Transverse colon (tissue), 4 donors: Measurements from ENCODE around the gene PHYHD1. TPM values are rescaled to one million over a fixed set of nuclear protein-coding genes. Genes with fewer than 3 reads are reported as not detected.

Experiments used
- DNase-seq: peaks from one replicate; pipeline ENCODE4 v3.0.0-alpha.2; 2019
- H3K27ac ChIP-seq, 4 donors: fragments of 200-600 bp; sonication (generic); 2 replicates each; pipeline ENCODE4 v1.5.1; 2016 to 2018; ENCODE audit warnings: inconsistent platforms in 4 of 4
- H3K27me3 ChIP-seq: fragments of 200-600 bp; sonication (generic); 2 replicates; pipeline ENCODE4 v1.5.1; 2017; ENCODE audit warnings: inconsistent platforms
- H3K36me3 ChIP-seq, 4 donors: fragments of 200-600 bp; sonication (generic); 2 replicates each; pipeline ENCODE4 v1.5.1; 2017 to 2019; ENCODE audit warnings: inconsistent platforms in 4 of 4
- H3K4me1 ChIP-seq, 4 donors: fragments of 200-600 bp; sonication (generic); 2 replicates each; pipeline ENCODE4 v1.5.1; 2017 to 2020; ENCODE audit warnings: inconsistent platforms in 4 of 4
- H3K4me3 ChIP-seq, 4 donors: fragments of 200-600 bp; sonication (generic); 1 replicate in 1 of 4; 2 replicates in 3 of 4; pipeline versions ENCODE4 v1.5.1 to v1.6.1; 2017 to 2019; ENCODE audit warnings: inconsistent platforms in 4 of 4
- H3K9me3 ChIP-seq, 2 donors: fragments of 200-600 bp; sonication (generic); 2 replicates each; pipeline ENCODE4 v1.5.1; 2017 to 2019; ENCODE audit warnings: inconsistent platforms in 2 of 2
- EP300 ChIP-seq: sonication (generic); formaldehyde crosslinking; IDR thresholded peaks from one replicate; pipeline ENCODE4 v1.6.1; 2017; ENCODE audit warnings: antibody characterized with exemption, low read depth
- POLR2A ChIP-seq: fragments of 450-650 bp; IDR thresholded peaks from one replicate; pipeline ENCODE4 v1.6.1; 2016; ENCODE audit warnings: antibody characterized with exemption, mild to moderate bottlenecking, moderate library complexity
- POLR2AphosphoS5 ChIP-seq, 3 donors: sonication (generic); formaldehyde crosslinking; IDR thresholded peaks; one replicate each; pipeline ENCODE4 v1.6.1; 2016; ENCODE audit warnings: antibody characterized with exemption in 3 of 3
- WGBS, 2 donors: methylation state at CpG; one replicate each; pipeline ENCODE4 v1.1.5; 2018; ENCODE audit warnings: low coverage in 1 of 2; 5-methylcytosine and 5-hydroxymethylcytosine counted together
- in situ Hi-C, 4 donors: fragments of 200-750 bp; cut with MboI; loops; one replicate each; pipeline versions ENCODE4 v1.15.0 to v1.15.1; 2017; ENCODE audit warnings: low sequenced_read_pairs in 3 of 4, low pct_ligation_motif_present in 1 of 4, low pct_unique_long_range_greater_than_20kb in 1 of 4
- intact Hi-C: fragments of 100-400 bp; cut with DNase I; formaldehyde crosslinking; loops from one replicate; pipeline ENCODE4 v1.15.1; 2023; ENCODE audit warnings: low total_unique reads
- total RNA-seq, 4 donors: library from RNA; depleted of rRNA; stranded (reverse); fragments of >200 nt; gene quantifications; one replicate each; pipeline ENCODE4 v1.1.0, GENCODE V29; 2016
- TF ChIP-seq, protein P1 (sequence below), 5 experiments: fragments of 200-600 bp in 3 of 5; fragments of 450-650 bp in 2 of 5; sonication (generic) in 3 of 5; IDR thresholded peaks; 1 replicate in 2 of 5; 2 replicates in 3 of 5; pipeline ENCODE4 v1.5.1; 2016 to 2017; ENCODE audit warnings: antibody characterized with exemption in 5 of 5, inconsistent platforms in 3 of 5, mild to moderate bottlenecking in 2 of 5, moderate library complexity in 1 of 5

The PHYHD1 gene
- total RNA-seq, 4 donors from 2014 or later, result 3.2 to 22.4 (median 5.5) TPM

DNA sequence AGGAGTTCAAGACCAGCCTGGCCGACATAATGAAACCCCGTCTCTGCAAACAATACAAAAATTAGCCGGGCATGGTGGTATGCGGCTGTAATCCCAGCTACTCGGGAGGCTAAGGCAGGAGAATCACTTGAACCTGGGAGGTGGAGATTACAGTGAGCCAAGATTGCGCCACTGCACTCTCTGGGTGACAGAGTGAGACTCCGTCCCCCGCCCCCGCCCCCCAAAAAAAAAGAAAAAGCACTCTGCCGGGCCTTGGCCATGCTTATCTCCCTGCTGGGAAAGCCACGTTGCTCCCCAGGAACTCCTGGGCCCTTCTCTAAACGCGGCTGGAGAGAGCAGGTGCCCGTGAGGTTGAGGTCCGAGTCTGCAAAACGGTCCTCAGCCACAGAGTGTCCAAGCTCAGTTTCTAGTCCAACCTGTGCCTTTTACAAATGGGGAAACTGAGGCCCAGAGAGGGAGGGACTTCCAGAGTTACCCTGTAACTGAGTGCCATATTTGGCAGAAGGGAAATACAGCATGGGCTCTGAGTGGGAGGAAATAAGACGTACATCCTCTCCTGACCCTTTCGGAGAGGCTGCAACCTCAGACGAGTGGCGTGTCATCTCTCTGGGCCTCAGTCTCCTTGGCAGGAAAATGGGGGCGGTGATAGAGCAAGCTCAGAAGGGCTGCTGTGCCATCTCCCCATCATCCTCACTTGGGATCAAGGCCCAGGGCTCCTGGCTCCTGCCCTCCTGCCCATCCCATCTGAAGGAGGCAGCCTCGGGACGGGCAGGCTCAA, 6.6 kb upstream of the PHYHD1 start:
- TF ChIP-seq POLR2A (no peak), POLR2AphosphoS5 (IDR thresholded peaks at IDR 0.05) (no peak), EP300 (no peak)
- TF ChIP-seq, protein P1, sequence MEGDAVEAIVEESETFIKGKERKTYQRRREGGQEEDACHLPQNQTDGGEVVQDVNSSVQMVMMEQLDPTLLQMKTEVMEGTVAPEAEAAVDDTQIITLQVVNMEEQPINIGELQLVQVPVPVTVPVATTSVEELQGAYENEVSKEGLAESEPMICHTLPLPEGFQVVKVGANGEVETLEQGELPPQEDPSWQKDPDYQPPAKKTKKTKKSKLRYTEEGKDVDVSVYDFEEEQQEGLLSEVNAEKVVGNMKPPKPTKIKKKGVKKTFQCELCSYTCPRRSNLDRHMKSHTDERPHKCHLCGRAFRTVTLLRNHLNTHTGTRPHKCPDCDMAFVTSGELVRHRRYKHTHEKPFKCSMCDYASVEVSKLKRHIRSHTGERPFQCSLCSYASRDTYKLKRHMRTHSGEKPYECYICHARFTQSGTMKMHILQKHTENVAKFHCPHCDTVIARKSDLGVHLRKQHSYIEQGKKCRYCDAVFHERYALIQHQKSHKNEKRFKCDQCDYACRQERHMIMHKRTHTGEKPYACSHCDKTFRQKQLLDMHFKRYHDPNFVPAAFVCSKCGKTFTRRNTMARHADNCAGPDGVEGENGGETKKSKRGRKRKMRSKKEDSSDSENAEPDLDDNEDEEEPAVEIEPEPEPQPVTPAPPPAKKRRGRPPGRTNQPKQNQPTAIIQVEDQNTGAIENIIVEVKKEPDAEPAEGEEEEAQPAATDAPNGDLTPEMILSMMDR (IDR thresholded peaks at IDR 0.05), result no peak
- Histone ChIP-seq H3K36me3 (peaks cover 0 to 3% (median under 1%) of the 10 kb centered on the region in 4 donors), H3K27ac (peak overlapping the region; percentile 22 to 66 (median 58)), H3K4me1 (peaks cover 42 to 52% (median 46%) of the 10 kb centered on the region in 4 donors), H3K27me3 (no peaks in the 10 kb centered on the region), H3K4me3 (no peak overlapping the region), H3K9me3 (no peaks in the 10 kb centered on the region)
- in situ Hi-C loops (no loop called here), intact Hi-C loops (loop anchor here (2.0 kb wide), 1 partner anchor 31 kb away; the partner anchor contains the start of gene LRRC8A)
- no peak for DNase-seq
- WGBS, 2 donors, result 86% methylated on average over 23 of the region's 23 CpGs; no CpG with 5 or more reads in 1 of the 2 donors

GRCh38 chr9:128916204-128916603, 4.6 kb upstream of the PHYHD1 start:
- H3K27ac ChIP-seq, result peak overlapping the region; percentile 74 to 81 (median 76)
- H3K9me3 ChIP-seq, result no peaks in the 10 kb centered on the region
- TF ChIP-seq POLR2AphosphoS5 (IDR thresholded peaks at IDR 0.05) (no peak), POLR2A (no peak), EP300 (no peak)
- TF ChIP-seq, protein P1 (IDR thresholded peaks at IDR 0.05), result no peak
- WGBS, 2 donors, result 93% methylated on average over 15 of the region's 18 CpGs; no CpG with 5 or more reads in 1 of the 2 donors
- H3K27me3 ChIP-seq, result no peaks in the 10 kb centered on the region
- in situ Hi-C loops (no loop called here), intact Hi-C loops (no loop called here)
- H3K4me1 ChIP-seq, result peaks cover 40 to 58% (median 50%) of the 10 kb centered on the region in 4 donors
- H3K36me3 ChIP-seq, result no peaks in the 10 kb centered on the region
- no peak for DNase-seq
- no peak overlapping the region for H3K4me3 ChIP-seq

GRCh38 chr9:128916745-128917144, 4.0 kb upstream of the PHYHD1 start:
- in situ Hi-C loops (no loop called here), intact Hi-C loops (no loop called here)
- WGBS, 2 donors, result 84 to 89% methylated on average over 6 to 11 of the region's 11 CpGs
- no peak for DNase-seq
- Histone ChIP-seq H3K4me3 (no peak overlapping the region), H3K4me1 (peaks cover 34 to 57% (median 47%) of the 10 kb centered on the region in 4 donors), H3K27me3 (no peaks in the 10 kb centered on the region), H3K9me3 (no peaks in the 10 kb centered on the region), H3K27ac (peak overlapping the region; percentile 74 to 81 (median 76)), H3K36me3 (no peaks in the 10 kb centered on the region)
- TF ChIP-seq EP300 (no peak), POLR2A (no peak), POLR2AphosphoS5 (IDR thresholded peaks at IDR 0.05) (no peak)
- TF ChIP-seq, protein P1 (IDR thresholded peaks at IDR 0.05), result no peak

DNA sequence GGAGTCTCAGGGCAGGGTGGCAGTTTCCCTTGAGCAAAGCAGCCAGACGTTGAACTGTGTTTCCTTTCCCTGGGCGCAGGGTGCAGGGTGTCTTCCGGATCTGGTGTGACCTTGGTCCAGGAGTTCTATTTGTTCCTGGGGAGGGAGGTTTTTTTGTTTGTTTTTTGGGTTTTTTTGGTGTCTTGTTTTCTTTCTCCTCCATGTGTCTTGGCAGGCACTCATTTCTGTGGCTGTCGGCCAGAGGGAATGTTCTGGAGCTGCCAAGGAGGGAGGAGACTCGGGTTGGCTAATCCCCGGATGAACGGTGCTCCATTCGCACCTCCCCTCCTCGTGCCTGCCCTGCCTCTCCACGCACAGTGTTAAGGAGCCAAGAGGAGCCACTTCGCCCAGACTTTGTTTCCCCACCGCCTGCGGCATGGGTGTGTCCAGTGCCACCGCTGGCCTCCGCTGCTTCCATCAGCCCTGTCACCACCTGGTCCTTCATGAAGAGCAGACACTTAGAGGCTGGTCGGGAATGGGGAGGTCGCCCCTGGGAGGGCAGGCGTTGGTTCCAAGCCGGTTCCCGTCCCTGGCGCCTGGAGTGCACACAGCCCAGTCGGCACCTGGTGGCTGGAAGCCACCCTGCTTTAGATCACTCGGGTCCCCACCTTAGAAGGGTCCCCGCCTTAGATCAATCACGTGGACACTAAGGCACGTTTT, 3.5 kb upstream of the PHYHD1 start:
- no peaks in the 10 kb centered on the region for H3K36me3 ChIP-seq
- H3K9me3 ChIP-seq, result no peaks in the 10 kb centered on the region
- DNase-seq, result peak; percentile 73
- H3K27ac ChIP-seq, result peak overlapping the region; percentile 74 to 81 (median 76)
- peaks cover 29 to 57% (median 44%) of the 10 kb centered on the region in 4 donors for H3K4me1 ChIP-seq
- in situ Hi-C loops, result no loop called here
- 30 to 68% methylated on average over 2 to 22 of the region's 26 CpGs for WGBS, 2 donors
- no peak overlapping the region for H3K4me3 ChIP-seq
- no peaks in the 10 kb centered on the region for H3K27me3 ChIP-seq
- TF ChIP-seq, protein P1 (IDR thresholded peaks at IDR 0.05), result no peak
- peak in 2 of 3 donors; percentile 25 to 36 for TF ChIP-seq POLR2AphosphoS5 (IDR thresholded peaks at IDR 0.05)
- intact Hi-C loops, result no loop called here
